ENCODE measurements around the gene SLC9A1. TPM values are rescaled to one million over a fixed set of nuclear protein-coding genes. Genes with fewer than 3 reads are reported as not detected.

Gene SLC9A1
- total RNA-seq, 1 donor, result 6.0 TPM

DNA sequence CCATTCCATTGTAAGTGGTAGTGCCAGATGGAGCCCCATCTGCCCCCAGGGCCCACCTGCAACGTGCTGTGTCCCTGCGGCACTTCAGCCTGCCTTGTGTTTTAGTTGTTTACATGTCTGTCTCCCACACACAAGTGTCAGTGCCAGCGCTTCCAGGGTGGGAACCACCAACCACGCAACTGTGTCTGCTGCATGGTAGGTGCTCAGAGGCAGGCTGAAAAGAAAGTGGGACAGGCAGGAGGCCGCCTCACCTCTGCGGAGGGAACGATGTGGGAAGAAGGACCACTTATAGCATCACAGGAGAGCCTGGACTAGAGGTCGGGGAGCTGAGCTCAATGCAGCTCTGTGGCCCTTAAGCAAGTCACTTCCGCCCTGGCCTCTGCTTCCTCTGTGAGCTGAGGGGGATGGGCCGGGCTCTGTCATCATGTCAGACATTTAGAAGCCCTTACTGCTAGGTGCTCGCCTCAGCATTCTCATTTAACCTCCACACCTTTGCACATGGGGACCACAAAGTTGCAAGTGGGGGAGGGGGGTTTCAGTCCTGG lies 17.9 kb downstream of the SLC9A1 start:
- TF ChIP-seq, protein P1, sequence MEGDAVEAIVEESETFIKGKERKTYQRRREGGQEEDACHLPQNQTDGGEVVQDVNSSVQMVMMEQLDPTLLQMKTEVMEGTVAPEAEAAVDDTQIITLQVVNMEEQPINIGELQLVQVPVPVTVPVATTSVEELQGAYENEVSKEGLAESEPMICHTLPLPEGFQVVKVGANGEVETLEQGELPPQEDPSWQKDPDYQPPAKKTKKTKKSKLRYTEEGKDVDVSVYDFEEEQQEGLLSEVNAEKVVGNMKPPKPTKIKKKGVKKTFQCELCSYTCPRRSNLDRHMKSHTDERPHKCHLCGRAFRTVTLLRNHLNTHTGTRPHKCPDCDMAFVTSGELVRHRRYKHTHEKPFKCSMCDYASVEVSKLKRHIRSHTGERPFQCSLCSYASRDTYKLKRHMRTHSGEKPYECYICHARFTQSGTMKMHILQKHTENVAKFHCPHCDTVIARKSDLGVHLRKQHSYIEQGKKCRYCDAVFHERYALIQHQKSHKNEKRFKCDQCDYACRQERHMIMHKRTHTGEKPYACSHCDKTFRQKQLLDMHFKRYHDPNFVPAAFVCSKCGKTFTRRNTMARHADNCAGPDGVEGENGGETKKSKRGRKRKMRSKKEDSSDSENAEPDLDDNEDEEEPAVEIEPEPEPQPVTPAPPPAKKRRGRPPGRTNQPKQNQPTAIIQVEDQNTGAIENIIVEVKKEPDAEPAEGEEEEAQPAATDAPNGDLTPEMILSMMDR (IDR thresholded peaks at IDR 0.05; ENCODE audit: insufficient read depth, low read depth, low read length), result no peak
- H3K4me3 ChIP-seq (ENCODE audit: low read depth, low read length), result no peak overlapping the region
- DNase-seq (ENCODE audit: low read depth), result no peak

DNA sequence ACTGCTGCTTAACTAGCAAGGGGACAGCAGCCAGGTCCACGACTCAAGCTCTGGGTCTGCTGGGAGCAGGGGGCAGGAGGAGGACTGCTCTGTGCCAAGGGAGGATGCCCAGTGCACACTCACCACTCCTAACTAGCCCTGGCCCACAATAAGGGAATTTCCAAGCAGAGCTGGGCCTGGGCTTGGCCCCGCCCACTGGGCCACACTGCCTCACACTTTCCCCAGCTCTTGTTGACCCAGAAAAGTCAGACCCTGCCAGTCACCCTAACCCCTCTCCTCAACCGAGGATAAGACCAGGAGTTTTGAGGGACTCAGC lies 18.7 kb downstream of the SLC9A1 start:
- no peak overlapping the region for H3K4me3 ChIP-seq (ENCODE audit: low read depth, low read length)
- TF ChIP-seq, protein P1 (IDR thresholded peaks at IDR 0.05; ENCODE audit: insufficient read depth, low read depth, low read length), result no peak
- no peak for DNase-seq (ENCODE audit: low read depth)

DNA sequence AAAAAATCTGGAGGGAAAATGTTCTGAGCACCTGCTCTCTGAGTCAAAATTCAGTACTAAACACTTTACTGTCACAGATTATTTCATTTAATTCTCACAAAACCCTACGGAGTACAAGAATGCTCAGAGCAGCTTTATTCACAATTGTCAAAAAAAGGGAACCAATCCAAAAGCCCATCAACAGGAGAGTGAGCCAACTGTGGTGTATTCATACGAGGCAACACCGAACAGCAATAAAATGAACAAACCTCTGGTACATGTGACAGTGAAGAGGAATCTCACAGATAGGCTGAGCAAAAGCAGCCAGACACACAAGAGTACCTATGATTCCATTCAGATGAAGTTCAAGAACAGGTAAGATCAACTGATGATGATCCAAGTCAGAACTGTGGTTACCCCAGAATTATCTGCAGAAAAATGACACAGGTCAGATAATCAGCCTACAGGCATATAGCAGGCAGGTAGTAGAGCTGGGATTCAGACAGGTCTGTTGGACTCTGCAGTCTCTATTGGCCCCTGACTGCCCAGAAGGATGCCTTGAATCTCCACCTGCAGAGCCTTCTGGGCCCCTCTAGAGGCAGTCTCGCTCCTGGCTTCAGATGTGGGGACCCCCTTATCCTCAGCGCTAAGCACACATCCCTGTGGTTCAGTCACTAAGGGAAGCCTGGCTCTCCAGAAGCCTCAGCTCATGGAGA lies 19.2 kb downstream of the SLC9A1 start:
- no peak for DNase-seq (ENCODE audit: low read depth)
- no peak overlapping the region for H3K4me3 ChIP-seq (ENCODE audit: low read depth, low read length)
- TF ChIP-seq, protein P1 (IDR thresholded peaks at IDR 0.05; ENCODE audit: insufficient read depth, low read depth, low read length), result no peak

DNA sequence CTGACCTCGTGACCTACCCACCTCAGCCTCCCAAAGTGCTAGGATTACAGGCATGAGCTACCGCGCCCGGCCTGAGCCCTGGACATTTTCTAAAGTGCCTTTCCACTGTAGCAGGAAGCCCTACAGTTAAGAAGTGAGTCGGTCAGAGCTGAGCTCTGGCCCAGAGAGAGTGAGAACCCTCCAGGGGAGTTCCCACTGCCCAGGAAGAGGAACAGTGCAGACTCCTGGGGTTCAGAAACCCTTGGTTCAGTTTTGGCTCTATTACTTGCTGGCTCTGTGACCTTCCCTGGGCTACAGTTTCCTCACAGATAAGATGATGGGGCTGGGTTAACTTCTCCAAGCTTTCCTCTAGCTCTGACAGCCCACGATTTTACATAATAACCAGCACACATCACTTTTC lies 20.9 kb downstream of the SLC9A1 start:
- TF ChIP-seq, protein P1 (IDR thresholded peaks at IDR 0.05; ENCODE audit: insufficient read depth, low read depth, low read length), result no peak
- no peak for DNase-seq (ENCODE audit: low read depth)
- H3K4me3 ChIP-seq (ENCODE audit: low read depth, low read length), result no peak overlapping the region

DNA sequence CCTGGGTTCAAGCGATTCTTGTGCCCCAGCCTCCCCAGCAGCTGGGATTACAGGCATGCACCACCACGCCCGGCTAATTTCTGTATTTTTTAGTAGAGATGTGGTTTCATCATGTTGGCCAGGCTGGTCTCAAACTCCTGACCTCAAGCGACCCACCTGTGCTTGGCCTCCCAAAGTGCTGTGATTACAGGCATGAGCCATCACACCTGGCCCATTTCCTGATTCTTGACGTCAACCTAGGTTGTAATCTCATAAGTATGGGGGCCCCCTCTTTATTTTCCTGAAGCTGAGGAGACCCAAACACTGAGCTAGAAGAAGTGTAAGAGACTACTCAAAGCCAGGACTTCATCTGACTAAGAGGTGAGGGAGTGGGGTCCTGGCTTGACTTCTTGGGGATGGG lies 21.8 kb downstream of the SLC9A1 start:
- no peak overlapping the region for H3K4me3 ChIP-seq (ENCODE audit: low read depth, low read length)
- TF ChIP-seq, protein P1 (IDR thresholded peaks at IDR 0.05; ENCODE audit: insufficient read depth, low read depth, low read length), result no peak
- DNase-seq (ENCODE audit: low read depth), result no peak

GRCh38 chr1:27132624-27133023 lies 22.3 kb downstream of the SLC9A1 start:
- no peak for DNase-seq (ENCODE audit: low read depth)
- TF ChIP-seq, protein P1 (IDR thresholded peaks at IDR 0.05; ENCODE audit: insufficient read depth, low read depth, low read length), result no peak

DNA sequence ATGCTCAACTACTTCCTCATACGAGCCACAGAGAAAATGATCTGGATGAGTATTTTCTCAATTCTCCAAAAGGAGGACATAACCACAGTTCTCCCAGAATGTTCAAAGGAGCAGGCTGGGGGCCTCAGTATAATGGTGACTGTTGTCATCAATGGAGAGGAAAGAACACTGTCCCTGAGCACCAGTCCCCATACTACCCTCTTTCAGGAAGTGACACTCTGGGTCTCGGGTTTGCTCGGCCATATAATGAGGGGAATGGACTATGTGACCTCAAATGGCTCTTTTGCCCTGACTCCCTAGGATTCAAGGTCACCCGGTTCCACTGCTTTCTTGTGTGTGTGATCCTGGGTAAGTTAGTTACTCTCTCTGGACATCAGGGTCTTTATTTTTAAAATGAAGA lies 22.8 kb downstream of the SLC9A1 start:
- TF ChIP-seq, protein P1 (IDR thresholded peaks at IDR 0.05; ENCODE audit: insufficient read depth, low read depth, low read length), result no peak
- no peak overlapping the region for H3K4me3 ChIP-seq (ENCODE audit: low read depth, low read length)
- DNase-seq (ENCODE audit: low read depth), result no peak

More at GRCh38 chr1:27132624-27133023, 22.3 kb downstream of the SLC9A1 start:
- H3K4me3 ChIP-seq (ENCODE audit: low read depth, low read length), result no peak overlapping the region
